Memory B cell (primary cell): ENCODE measurements around the gene VCPKMT.
A peak's percentile ranks its signal among the peaks of the same experiment; 100 is the strongest.
"Not testable (repeated sequence)": the region's sequence is repeated elsewhere in the genome, so short reads cannot be mapped to it uniquely, and the experiment has no call there.

Experiments used
- ATAC-seq: fragments of 150-1000 bp; cut with Tn5 transposase; 2 replicates; pipeline ENCODE4 v1.10.0; 2021; ENCODE audit warnings: low read depth, mild to moderate bottlenecking, moderate library complexity
- DNase-seq, 2 donors: peaks; one replicate each; pipeline ENCODE4 v3.0.0; 2022; ENCODE audit warnings: low spot score in 2 of 2
- H3K27ac Mint-ChIP-seq: one replicate; pipeline ENCODE4 v1.8.0; 2022; ENCODE audit warnings: mild to moderate bottlenecking, moderate library complexity, mixed read lengths
- H3K27me3 Mint-ChIP-seq: one replicate; pipeline ENCODE4 v1.8.0; 2022; ENCODE audit warnings: mixed read lengths
- H3K36me3 Mint-ChIP-seq: one replicate; pipeline ENCODE4 v1.8.0; 2022; ENCODE audit warnings: mild to moderate bottlenecking, mixed read lengths
- H3K4me1 Mint-ChIP-seq: one replicate; pipeline ENCODE4 v1.8.0; 2022; ENCODE audit warnings: mixed read lengths
- H3K4me3 Mint-ChIP-seq: one replicate; pipeline ENCODE4 v1.8.0; 2022; ENCODE audit warnings: mild to moderate bottlenecking, moderate library complexity, mixed read lengths
- H3K9me3 Mint-ChIP-seq: one replicate; pipeline ENCODE4 v1.8.0; 2022; ENCODE audit warnings: mixed read lengths

Gene VCPKMT

DNA sequence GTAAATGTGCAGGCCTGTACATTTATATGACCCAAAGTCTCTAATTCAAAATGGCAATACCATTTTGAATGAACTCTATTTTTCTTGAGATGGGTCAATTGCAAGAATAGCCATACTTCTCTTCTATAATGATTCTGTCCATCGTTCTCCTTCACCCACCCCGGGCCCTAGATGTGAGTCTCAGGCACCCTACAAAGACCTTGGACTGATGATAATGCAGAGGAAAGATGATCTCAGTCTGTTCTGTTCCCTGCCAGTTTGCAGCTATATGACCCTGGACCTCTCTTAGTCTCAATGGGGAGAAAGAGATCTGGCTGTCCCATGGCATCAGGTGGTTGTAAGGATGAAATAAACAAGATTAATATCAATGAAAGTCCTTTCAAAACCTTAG lies 30.1 kb downstream of the VCPKMT start:
- DNase-seq, result no peak
- ATAC-seq, result no peak
- H3K27me3 Mint-ChIP-seq, result no peaks in the 10 kb centered on the region
- H3K36me3 Mint-ChIP-seq, result peaks cover 5% of the 10 kb centered on the region
- peak overlapping the region; percentile 59 for H3K4me3 Mint-ChIP-seq
- H3K4me1 Mint-ChIP-seq, result peaks cover 52% of the 10 kb centered on the region
- H3K27ac Mint-ChIP-seq, result peak overlapping the region; percentile 96
- H3K9me3 Mint-ChIP-seq, result no peaks in the 10 kb centered on the region

DNA sequence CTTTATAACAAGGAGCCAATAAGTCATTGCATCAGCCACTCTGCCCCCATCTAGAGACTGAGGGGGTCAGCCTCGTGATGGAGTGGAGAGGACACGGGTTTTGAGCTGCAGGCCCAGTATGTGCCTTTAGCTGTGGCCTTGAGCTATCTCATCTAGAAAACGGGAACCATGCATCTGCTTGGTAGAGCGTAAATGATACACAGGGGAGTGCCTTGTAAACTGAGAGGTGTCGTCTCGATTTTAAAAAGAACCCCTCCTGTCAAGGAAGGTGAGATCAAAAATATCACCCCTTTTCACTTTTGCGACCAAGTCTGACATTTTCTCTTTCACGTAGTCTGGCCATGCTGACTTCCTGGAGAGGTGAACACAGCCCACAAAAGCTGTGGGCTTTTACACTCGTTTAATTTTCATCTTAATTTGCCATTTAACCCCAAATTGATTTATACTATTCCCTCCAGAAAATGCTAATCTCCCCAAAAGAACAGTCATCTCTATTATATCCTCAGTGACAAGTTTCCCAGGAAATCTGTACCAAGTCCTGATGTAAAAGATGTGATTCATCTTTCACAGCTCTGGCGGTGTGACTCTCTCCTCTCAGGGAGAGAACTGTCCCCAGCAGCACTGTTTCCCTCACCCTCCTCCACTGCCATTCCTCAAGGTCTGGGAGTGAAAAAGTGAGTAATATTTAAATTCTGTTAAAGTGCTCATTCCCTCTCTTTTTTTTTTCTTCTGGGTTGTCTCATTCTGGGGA lies 30.6 kb downstream of the VCPKMT start:
- peaks cover 5% of the 10 kb centered on the region for H3K36me3 Mint-ChIP-seq
- DNase-seq, result peak; percentile 51 to 68
- peak overlapping the region; percentile 96 for H3K27ac Mint-ChIP-seq
- H3K9me3 Mint-ChIP-seq, result no peaks in the 10 kb centered on the region
- no peaks in the 10 kb centered on the region for H3K27me3 Mint-ChIP-seq
- peak; percentile 70 for ATAC-seq
- peak overlapping the region; percentile 59 for H3K4me3 Mint-ChIP-seq
- peaks cover 51% of the 10 kb centered on the region for H3K4me1 Mint-ChIP-seq

DNA sequence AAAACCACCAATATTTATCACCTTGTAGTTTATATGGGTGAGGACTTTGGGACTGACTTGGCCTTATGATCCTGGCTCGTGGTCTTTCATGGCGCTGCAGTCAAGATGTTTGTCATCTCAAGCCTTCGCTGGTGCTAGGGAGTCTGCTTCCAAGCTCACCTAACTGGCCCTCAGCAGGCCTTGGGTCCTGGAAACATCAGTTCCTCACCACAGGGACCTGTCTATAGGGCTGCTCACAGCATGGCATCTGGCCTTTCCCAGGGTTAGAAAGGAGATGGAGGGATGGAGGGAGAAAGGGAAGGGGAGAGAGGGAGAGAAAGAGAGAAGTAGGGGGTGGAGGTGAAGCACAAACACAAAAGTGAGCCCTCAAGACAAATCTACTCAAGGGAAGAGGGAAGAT lies 31.7 kb downstream of the VCPKMT start:
- no peak for ATAC-seq
- H3K36me3 Mint-ChIP-seq, result peaks cover 2% of the 10 kb centered on the region
- no peak for DNase-seq
- H3K27ac Mint-ChIP-seq, result peak overlapping the region; percentile 96
- H3K4me3 Mint-ChIP-seq, result peak overlapping the region; percentile 48
- H3K27me3 Mint-ChIP-seq, result no peaks in the 10 kb centered on the region
- H3K9me3 Mint-ChIP-seq, result no peaks in the 10 kb centered on the region
- H3K4me1 Mint-ChIP-seq, result peaks cover 46% of the 10 kb centered on the region

DNA sequence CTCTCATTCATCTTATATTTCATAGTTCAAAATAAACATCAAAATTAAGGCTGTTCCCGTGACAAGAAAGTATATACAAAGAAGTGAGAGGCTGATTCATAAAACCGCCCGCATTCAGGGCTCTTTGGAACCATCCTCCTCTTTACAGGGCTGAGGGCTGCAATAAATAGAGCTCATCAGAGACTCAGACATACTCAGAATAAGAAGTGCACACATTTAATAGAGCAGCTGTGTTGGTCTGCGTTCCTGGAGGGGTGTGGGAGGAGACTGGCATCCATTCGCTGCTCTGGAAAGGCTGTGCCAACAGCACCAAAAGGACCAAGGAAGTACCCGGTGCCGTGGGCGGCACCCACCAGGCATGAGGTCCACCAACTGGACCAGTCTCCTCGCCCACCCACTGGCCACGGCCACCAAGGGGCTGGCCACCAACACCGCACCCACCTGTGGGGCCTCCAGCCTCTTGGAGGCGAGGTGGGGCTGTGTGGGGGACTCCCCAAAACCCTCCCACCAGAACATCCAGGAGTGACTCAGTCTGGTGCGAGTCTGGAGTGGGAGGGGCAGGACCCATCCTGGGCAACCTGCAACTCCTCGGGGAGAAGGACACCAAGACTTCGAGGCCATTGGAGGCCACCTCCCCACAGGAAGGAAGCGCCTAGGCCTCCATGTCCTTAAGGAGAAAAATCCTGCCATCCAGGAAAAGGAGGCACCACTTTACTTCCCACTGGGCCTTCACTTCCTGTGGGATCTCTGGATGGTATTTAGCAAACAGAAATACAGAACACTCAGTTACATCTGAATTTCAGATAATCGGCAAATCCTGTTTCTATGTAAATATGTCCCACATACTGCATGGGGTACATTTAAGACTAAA lies 32.7 kb downstream of the VCPKMT start:
- DNase-seq (no peak), ATAC-seq (peak; percentile 6)
- peaks cover 46% of the 10 kb centered on the region for H3K4me1 Mint-ChIP-seq
- H3K27ac Mint-ChIP-seq, result peak overlapping the region; percentile 96
- peak overlapping the region; percentile 15 for H3K4me3 Mint-ChIP-seq
- H3K9me3 Mint-ChIP-seq, result no peaks in the 10 kb centered on the region
- H3K36me3 Mint-ChIP-seq, result peaks cover 4% of the 10 kb centered on the region
- H3K27me3 Mint-ChIP-seq, result no peaks in the 10 kb centered on the region

DNA sequence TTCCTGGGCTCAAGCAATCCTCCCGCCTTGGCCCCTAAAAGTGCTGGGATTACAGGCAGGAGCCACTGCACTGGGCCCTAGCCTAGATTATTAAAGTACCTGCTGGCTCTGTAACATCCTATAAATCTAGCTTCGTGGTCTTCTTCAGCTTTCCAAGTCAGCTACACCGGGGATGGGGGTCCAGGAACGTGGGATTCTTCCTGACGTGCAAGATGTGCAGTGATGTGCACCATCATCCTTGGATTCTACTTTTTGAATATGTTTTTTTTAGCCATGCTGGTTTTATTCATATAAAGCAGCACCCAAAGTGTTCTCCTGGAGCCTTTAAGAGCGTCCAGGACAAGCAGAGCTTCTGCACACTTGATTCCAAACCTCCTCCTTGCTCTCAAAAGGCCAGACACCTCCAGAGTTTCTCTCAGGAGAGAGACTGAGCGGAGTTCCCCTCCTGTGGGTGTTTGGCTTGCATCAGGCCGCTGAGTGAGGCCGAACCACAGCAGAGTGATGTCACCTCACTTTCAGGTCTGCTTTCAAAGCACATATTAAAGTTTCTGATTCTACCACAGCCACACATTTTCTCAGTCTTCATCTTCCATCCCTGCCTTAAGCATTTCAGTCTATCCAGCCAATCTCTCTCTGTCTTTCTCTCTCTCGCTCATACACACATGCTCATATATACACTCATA lies 33.4 kb downstream of the VCPKMT start:
- Mint-ChIP-seq H3K4me3 (peak overlapping the region; percentile 15), H3K9me3 (no peaks in the 10 kb centered on the region), H3K27me3 (no peaks in the 10 kb centered on the region), H3K4me1 (peaks cover 45% of the 10 kb centered on the region), H3K36me3 (peaks cover 3% of the 10 kb centered on the region), H3K27ac (peak overlapping the region; percentile 96)
- DNase-seq, result peak; percentile 68 to 80
- ATAC-seq, result peak; percentile 78

DNA sequence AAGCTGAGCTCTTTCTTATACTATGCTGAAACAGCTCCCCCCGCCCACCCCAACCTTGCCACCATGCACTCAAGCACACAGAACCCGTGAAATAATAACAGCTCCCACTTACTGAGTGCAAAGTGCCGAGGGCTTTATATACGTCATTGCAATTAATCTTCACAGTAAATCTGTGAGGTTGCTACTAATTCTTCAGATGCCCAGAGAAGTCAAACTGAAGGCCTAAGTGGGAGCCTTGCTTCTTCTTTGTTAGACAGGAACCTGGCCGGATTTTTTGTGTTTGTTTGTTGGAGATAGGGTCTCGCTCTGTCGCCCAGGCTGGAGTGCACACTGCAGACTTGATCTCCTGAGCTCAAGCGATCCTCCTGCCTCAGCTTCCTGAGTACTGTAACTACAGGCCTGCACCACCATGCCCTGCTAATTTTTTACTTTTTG lies 34.0 kb downstream of the VCPKMT start:
- peak overlapping the region; percentile 15 for H3K4me3 Mint-ChIP-seq
- DNase-seq, result peak; percentile 34 to 38

DNA sequence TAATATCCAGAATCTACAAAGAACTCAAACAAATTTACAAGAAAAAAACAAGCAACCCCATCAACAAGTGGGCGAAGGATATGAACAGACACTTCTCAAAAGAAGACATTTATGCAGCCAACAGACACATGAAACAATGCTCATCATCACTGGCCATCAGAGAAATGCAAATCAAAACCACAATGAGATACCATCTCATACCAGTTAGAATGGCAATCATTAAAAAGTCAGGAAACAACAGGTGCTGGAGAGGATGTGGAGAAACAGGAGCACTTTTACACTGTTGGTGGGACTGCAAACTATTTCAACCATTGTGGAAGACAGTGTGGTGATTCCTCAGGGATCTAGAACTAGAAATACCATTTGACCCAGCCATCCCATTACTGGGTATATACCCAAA lies 37.3 kb downstream of the VCPKMT start:
- not testable (repeated sequence) for DNase-seq, H3K27me3 Mint-ChIP-seq, H3K9me3 Mint-ChIP-seq, ATAC-seq, H3K27ac Mint-ChIP-seq, H3K4me3 Mint-ChIP-seq
- H3K4me1 Mint-ChIP-seq, result peaks cover 33% of the 10 kb centered on the region
- peaks cover 12% of the 10 kb centered on the region for H3K36me3 Mint-ChIP-seq

More for the DNA sequence above, 34.0 kb downstream of the VCPKMT start:
- peak overlapping the region; percentile 96 for H3K27ac Mint-ChIP-seq
- no peaks in the 10 kb centered on the region for H3K9me3 Mint-ChIP-seq
- peaks cover 43% of the 10 kb centered on the region for H3K4me1 Mint-ChIP-seq
- ATAC-seq, result peak; percentile 21
- H3K27me3 Mint-ChIP-seq, result no peaks in the 10 kb centered on the region
- peaks cover 2% of the 10 kb centered on the region for H3K36me3 Mint-ChIP-seq

DNA sequence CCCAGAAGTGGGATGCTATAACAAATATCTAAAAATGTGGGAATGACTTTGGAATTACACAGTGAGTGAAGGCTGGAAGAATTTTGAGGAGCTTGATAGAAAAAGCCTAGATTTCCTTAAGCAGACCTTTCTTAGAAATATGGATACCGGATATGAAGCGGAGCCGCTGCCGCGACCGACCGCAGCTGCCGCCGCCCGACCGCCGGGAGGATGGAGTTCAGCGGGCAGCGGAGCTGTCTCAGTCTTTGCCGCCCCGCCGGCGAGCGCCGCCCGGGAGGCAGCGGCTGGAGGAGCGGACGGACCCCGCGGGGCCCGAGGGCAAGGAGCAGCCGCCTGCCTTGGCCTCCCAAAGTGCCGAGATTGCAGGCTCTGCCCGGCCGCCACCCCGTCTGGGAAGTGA lies 42.7 kb downstream of the VCPKMT start:
- H3K27ac Mint-ChIP-seq, H3K27me3 Mint-ChIP-seq, DNase-seq, ATAC-seq, H3K9me3 Mint-ChIP-seq, H3K4me3 Mint-ChIP-seq: not testable (repeated sequence)
- Mint-ChIP-seq H3K36me3 (peaks cover 15% of the 10 kb centered on the region), H3K4me1 (peaks cover 23% of the 10 kb centered on the region)

DNA sequence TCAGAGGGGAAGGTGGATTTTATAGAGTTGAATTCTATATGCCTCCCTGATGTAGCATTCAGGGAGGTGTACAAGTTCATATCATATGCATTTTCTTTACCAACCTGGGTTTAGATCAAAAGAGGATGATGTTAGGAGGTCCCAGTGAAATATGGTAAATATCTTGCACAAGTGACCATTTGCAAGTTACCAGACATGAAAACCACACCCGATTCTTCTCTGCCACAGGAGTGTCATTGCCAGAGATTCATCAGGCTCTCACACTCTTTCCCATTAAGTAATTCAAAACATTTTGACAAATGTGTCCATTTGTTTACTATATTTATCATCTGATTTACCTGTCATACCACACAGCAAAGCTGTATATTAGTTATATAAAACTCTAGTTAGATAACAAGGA lies 44.0 kb downstream of the VCPKMT start:
- Mint-ChIP-seq H3K4me3 (no peak overlapping the region), H3K4me1 (peaks cover 22% of the 10 kb centered on the region), H3K27ac (no peak overlapping the region)

DNA sequence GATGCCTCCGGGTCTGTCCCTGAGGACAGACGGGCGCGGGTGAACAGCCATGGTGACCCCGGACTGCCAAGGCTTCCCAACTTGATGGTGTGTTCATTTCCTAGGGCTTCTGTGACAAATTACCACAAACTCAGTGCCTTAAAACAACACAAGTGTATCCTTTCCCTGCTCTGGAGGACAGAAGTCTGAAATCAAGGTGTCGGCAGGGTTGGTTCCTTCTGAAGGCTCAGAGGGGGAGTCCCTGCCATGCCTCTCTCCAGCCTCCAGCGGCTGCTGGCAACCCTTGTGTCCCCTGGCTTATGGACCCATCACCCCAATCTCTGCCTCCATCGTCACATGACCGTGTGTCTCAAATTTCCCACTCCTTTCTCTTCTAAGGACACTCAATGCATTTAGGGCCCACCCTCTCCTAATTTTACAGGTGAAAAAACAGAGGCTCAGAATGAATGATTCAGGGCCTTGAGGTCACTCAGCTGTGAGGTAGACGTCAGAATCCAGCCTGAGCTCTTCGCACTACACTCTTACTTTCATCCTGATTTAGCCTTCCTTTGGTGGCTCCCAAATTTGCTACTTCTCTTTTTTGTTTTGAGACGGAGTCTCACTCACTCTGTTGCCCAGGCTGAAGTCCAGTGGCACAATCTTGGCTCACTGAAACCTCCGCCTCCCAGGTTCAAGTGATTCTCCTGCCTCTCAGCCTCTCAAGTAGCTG lies 45.4 kb downstream of the VCPKMT start:
- H3K4me1 Mint-ChIP-seq, result peaks cover 24% of the 10 kb centered on the region
- H3K27me3 Mint-ChIP-seq, result no peaks in the 10 kb centered on the region
- ATAC-seq (peak; percentile 17), DNase-seq (no peak)
- peaks cover 23% of the 10 kb centered on the region for H3K36me3 Mint-ChIP-seq
- peak overlapping the region; percentile 7 for H3K27ac Mint-ChIP-seq
- H3K9me3 Mint-ChIP-seq, result peaks cover 1% of the 10 kb centered on the region
- no peak overlapping the region for H3K4me3 Mint-ChIP-seq

More for the DNA sequence above, 44.0 kb downstream of the VCPKMT start:
- DNase-seq (no peak), ATAC-seq (no peak)
- H3K27me3 Mint-ChIP-seq, result no peaks in the 10 kb centered on the region
- peaks cover 23% of the 10 kb centered on the region for H3K36me3 Mint-ChIP-seq
- peaks cover 1% of the 10 kb centered on the region for H3K9me3 Mint-ChIP-seq

DNA sequence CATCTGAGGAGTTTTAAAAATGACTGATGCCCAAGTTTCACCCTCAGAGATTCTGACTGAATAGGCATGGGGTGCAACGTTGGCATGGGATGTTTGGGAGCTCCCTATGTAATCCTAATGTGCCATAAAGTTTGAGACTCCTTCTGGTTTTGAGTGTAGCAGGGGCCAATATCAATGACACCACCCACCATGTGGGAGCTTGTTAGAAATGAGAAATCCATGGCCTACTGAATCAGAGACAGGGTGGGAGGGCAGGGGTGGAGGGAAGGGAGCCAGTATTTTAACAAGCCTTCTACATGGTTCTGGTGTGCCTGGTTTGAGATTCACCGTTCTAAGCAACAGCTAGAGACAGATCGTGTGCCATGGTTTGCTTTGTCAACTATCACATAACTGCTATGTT lies 46.1 kb downstream of the VCPKMT start:
- ATAC-seq (no peak), DNase-seq (no peak)
- H3K27me3 Mint-ChIP-seq, result no peaks in the 10 kb centered on the region
- H3K4me3 Mint-ChIP-seq, result no peak overlapping the region
- H3K27ac Mint-ChIP-seq, result no peak overlapping the region
- H3K9me3 Mint-ChIP-seq, result peaks cover 1% of the 10 kb centered on the region
- H3K4me1 Mint-ChIP-seq, result peaks cover 29% of the 10 kb centered on the region
- H3K36me3 Mint-ChIP-seq, result peaks cover 23% of the 10 kb centered on the region

DNA sequence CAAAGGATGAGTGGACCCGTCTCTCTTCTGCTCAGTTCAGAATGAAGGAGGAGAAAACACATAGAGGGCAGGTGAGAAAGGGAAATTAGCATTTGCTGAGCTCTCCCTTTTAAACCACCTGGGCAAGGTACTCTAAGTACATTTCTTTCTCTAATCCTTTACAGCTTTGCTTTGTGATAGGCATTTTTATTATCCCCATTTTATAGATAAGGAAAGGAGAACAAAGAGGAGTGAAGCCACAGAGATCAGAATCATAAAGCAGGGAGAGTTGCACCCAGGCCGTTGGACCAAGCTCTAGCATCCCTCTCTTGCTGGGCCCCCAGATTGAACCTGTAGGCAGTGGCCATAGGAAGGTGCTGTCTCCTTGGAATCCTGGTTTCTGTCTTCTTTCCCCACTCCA lies 47.0 kb downstream of the VCPKMT start:
- Mint-ChIP-seq H3K9me3 (no peaks in the 10 kb centered on the region), H3K4me3 (no peak overlapping the region), H3K4me1 (peaks cover 35% of the 10 kb centered on the region), H3K27me3 (no peaks in the 10 kb centered on the region), H3K27ac (no peak overlapping the region), H3K36me3 (peaks cover 19% of the 10 kb centered on the region)
- no peak for DNase-seq
- no peak for ATAC-seq

DNA sequence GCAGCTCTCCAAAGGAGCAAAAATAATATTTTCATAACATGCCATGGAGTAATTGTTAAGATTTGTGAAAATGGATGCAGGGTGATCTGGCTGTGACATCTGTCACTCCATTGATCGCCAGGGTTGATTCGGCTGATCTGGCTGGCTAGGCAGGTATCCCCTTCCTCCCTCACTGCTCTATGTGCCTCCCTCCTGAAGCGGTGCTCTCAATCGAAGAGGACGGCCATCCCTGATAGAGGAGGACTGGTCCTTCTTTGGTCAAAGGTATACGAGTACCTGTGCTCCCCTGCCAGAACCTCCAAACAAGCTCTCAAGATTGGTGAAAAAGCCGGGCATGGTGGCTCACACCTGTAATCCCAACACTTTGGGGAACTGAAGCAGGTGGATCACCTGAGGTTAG lies 47.9 kb downstream of the VCPKMT start:
- peaks cover 19% of the 10 kb centered on the region for H3K36me3 Mint-ChIP-seq

More for the DNA sequence above, 47.9 kb downstream of the VCPKMT start:
- DNase-seq (no peak), ATAC-seq (no peak)
- Mint-ChIP-seq H3K4me1 (peaks cover 43% of the 10 kb centered on the region), H3K9me3 (no peaks in the 10 kb centered on the region), H3K27ac (no peak overlapping the region), H3K4me3 (no peak overlapping the region), H3K27me3 (no peaks in the 10 kb centered on the region)
